Immature natural killer cell (primary cell): ENCODE results near the gene CCL15. TPM values are rescaled to one million over a fixed set of nuclear protein-coding genes. Genes with fewer than 3 reads are reported as not detected.
"Not testable (repeated sequence)": the region's sequence is repeated elsewhere in the genome, so short reads cannot be mapped to it uniquely, and the experiment has no call there.

Source experiments
- DNase-seq, 3 donors: peaks; one replicate each; pipeline ENCODE4 v3.0.0; 2022; ENCODE audit warnings: mixed read lengths in 1 of 3
- H3K27ac Mint-ChIP-seq, 6 donors: one replicate each; pipeline ENCODE4 v1.8.0; 2020; ENCODE audit warnings: mixed read lengths in 6 of 6, mild to moderate bottlenecking in 5 of 6, inconsistent platforms in 4 of 6, moderate library complexity in 3 of 6
- H3K27me3 Mint-ChIP-seq, 3 donors: one replicate each; pipeline ENCODE4 v1.8.0; 2020 to 2021; ENCODE audit warnings: low read depth in 3 of 3, mild to moderate bottlenecking in 3 of 3, mixed read lengths in 3 of 3, moderate library complexity in 3 of 3, inconsistent platforms in 1 of 3
- H3K36me3 Mint-ChIP-seq, 3 donors: one replicate each; pipeline ENCODE4 v1.8.0; 2020; ENCODE audit warnings: mixed read lengths in 3 of 3, inconsistent platforms in 2 of 3, mild to moderate bottlenecking in 2 of 3
- H3K4me1 Mint-ChIP-seq, 2 donors: one replicate each; pipeline ENCODE4 v1.8.0; 2020; ENCODE audit warnings: inconsistent platforms in 2 of 2, mild to moderate bottlenecking in 2 of 2, mixed read lengths in 2 of 2, moderate library complexity in 1 of 2
- H3K4me3 Mint-ChIP-seq, 5 donors: one replicate each; pipeline ENCODE4 v1.8.0; 2020; ENCODE audit warnings: mild to moderate bottlenecking in 5 of 5, mixed read lengths in 5 of 5, inconsistent platforms in 3 of 5, moderate library complexity in 3 of 5
- H3K9me3 Mint-ChIP-seq, 6 donors: one replicate each; pipeline ENCODE4 v1.8.0; 2020; ENCODE audit warnings: mild to moderate bottlenecking in 6 of 6, mixed read lengths in 6 of 6, inconsistent platforms in 4 of 6, moderate library complexity in 3 of 6
- polyA plus RNA-seq, 3 donors: library from polyadenylated mRNA; unstranded; fragments of 300-500 nt; fragmentation: Illumina TruSeq; gene quantifications; one replicate each; pipeline ENCODE4 v1.2.3, GENCODE V29; 2021

The CCL15 gene, protein sequence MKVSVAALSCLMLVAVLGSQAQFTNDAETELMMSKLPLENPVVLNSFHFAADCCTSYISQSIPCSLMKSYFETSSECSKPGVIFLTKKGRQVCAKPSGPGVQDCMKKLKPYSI
- polyA plus RNA-seq, result not detected

DNA sequence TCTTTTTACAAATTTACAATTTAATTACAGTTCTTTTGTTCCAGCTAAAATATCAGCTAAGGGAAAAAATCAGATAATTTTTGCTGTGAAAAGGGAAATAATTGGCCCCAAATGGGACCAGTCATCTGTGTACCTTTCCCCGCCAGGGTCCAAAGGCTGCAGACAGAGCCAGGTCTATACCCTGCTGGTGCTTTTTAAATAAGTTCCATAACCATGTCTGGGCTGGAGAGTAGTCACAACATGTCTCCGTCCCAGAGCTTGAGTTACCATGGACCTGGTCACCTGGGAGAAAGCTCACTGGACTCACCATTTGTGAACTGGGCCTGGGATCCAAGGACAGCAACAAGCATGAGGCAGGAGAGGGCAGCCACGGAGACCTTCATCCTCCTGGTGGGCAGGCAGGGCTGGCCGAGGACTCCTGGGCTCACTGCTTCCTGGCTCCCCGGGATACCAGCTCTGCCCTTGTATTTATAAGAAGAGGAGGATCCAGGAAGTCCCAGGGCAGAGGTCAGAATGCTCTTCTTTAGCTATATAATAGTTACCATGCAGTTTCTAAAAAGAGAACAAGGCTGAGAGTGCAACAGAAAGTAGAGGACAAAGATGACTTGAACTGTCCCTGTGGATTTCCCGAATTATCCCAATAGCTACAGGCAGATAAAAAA lies at the start of gene CCL15:
TSS of gene CCL15 (minus strand) at position 444 of the 662 bp plus-strand sequence. CDS start at position 383, 61 bp downstream.
- Mint-ChIP-seq H3K27me3 (peaks cover 0 to 2% (median 0%) of the 10 kb centered on the region in 3 donors), H3K4me3 (peak within 1 kb of the TSS in 1 of 5 donors; percentile 2), H3K27ac (peak within 1 kb of the TSS in 2 of 6 donors; percentile 49 to 50), H3K9me3 (peaks cover 0 to 3% (median 0%) of the 10 kb centered on the region in 6 donors), H3K36me3 (no peaks in the 10 kb centered on the region), H3K4me1 (peaks cover 32 to 39% of the 10 kb centered on the region in 2 donors)
- no peak for DNase-seq

DNA sequence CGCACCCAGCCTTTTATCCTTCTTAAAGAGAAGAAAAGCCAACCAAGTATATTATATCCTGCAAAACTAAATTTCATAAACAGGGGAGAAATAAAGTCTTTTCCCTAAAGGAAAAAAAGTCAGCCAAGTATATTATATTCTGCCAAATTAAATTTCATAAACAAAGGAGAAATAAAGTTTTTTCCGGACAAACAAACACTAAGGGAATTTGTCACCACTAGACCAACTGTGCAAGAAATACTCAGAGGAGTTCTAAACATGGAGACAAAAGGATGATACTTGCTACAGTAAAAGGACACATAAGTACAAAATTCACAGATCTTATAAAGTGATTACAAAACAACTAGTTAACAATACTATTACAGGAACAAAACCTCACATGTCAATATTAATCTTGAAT lies 48.3 kb upstream of the CCL15 start:
- H3K4me1 Mint-ChIP-seq, result no peaks in the 10 kb centered on the region

DNA sequence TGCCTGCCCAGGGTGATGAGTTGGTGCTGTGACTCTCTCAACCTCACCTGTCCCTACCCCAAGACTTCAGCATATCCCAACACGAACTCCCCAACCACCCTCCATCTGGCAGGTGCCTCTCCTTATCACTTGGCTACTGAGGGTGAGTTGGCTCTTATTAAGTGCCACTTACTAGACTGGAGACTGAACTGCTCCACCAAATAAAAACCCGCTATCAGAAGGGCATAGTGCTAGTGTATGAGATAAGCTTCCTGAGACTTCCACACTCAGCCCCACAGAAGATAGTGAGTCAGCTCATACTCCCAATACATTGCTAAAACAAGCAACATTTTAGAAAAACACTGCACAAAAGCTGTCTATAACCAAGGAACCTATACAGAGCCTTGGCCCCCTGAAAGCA lies 46.7 kb upstream of the CCL15 start:
- Mint-ChIP-seq H3K9me3 (peaks cover 8 to 40% (median 21%) of the 10 kb centered on the region in 6 donors), H3K4me1 (no peaks in the 10 kb centered on the region), H3K36me3 (peaks cover 10 to 35% (median 25%) of the 10 kb centered on the region in 3 donors), H3K27me3 (peaks cover 0 to 6% (median 4%) of the 10 kb centered on the region in 3 donors), H3K4me3 (no peak overlapping the region), H3K27ac (peak overlapping the region in 1 of 6 donors; percentile 41)
- DNase-seq, result no peak

More for the DNA sequence above, 48.3 kb upstream of the CCL15 start:
- no peak for DNase-seq
- H3K9me3 Mint-ChIP-seq, result peaks cover 8 to 40% (median 21%) of the 10 kb centered on the region in 6 donors
- no peak overlapping the region for H3K4me3 Mint-ChIP-seq
- H3K27me3 Mint-ChIP-seq, result peaks cover 0 to 6% (median 3%) of the 10 kb centered on the region in 3 donors
- H3K36me3 Mint-ChIP-seq, result peaks cover 10 to 39% (median 25%) of the 10 kb centered on the region in 3 donors
- no peak overlapping the region for H3K27ac Mint-ChIP-seq

DNA sequence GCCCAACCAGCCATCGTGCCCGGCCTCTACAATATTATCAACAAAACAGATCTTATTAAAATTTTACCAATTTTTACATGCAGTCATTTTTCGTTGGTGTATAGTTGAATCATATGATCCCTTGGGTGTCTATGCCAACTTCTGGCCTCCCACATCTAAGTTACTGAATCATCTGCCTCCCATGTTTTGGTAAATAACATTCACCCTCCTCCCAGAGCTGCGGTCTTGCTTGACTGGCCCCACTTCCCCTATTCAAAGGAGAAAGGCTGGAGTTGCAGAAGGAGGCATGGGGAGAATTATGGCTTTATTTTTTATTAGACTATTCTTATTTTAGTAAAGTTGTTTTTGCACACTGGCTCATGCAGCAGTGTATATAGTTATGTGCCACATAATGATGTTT lies 34.9 kb upstream of the CCL15 start:
- Mint-ChIP-seq H3K4me3 (no peak overlapping the region), H3K9me3 (peaks cover 0 to 1% (median 0%) of the 10 kb centered on the region in 6 donors), H3K36me3 (no peaks in the 10 kb centered on the region), H3K27me3 (peaks cover 0 to 3% (median 0%) of the 10 kb centered on the region in 3 donors), H3K4me1 (peaks cover 2 to 12% of the 10 kb centered on the region in 2 donors), H3K27ac (peak overlapping the region in 1 of 6 donors; percentile 25)
- no peak for DNase-seq

DNA sequence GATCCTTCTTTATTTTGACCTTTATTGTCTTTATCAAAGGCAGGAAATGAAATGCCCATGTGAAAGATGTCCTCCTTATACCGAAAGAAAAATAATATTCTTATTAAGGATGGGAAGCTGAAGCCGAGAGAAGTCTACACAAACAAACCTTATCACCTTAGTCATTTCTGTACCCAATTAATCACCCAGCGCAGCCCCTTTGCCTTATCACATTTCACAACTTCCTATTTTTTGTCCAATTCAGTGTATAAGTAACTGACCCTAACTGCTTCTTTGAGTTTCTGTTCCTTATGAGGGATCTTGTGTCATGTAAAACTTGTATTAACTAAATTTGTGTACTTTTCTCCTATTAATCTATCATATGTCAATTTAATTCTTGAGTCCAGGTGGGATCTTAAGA lies 32.8 kb upstream of the CCL15 start:
- H3K27ac Mint-ChIP-seq, result peak overlapping the region in 2 of 6 donors; percentile 7 to 51
- no peak overlapping the region for H3K4me3 Mint-ChIP-seq
- DNase-seq, result no peak
- peaks cover 2 to 12% of the 10 kb centered on the region in 2 donors for H3K4me1 Mint-ChIP-seq
- H3K27me3 Mint-ChIP-seq, result peaks cover 0 to 8% (median 5%) of the 10 kb centered on the region in 3 donors
- peaks cover 0 to 3% (median 0%) of the 10 kb centered on the region in 3 donors for H3K36me3 Mint-ChIP-seq
- H3K9me3 Mint-ChIP-seq, result peaks cover 0 to 1% (median 0%) of the 10 kb centered on the region in 6 donors

DNA sequence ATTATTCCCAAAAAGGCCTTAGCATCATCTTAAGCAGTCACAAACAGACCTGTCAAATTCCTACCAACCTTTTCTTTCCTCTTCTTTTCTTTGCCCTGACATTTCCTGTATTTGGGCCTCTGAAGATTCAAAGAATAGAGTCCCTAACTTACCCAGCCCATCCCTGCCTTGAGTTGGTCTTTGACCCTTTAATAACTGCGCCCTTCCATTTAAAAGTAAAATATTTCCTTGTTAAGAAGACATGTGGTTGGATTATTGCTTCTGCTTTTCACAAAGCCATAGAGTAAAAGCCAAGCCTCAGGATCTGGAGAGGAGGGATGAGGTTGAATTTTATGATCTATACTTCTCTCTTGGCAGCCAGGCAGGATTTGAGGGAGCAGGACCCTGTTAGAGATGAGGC lies 29.6 kb upstream of the CCL15 start:
- Mint-ChIP-seq H3K27ac (peak overlapping the region in 1 of 6 donors; percentile 12), H3K36me3 (peaks cover 0 to 3% (median 0%) of the 10 kb centered on the region in 3 donors), H3K4me3 (no peak overlapping the region), H3K4me1 (peaks cover 2 to 12% of the 10 kb centered on the region in 2 donors), H3K9me3 (peaks cover 0 to 1% (median 0%) of the 10 kb centered on the region in 6 donors), H3K27me3 (peaks cover 0 to 6% (median 5%) of the 10 kb centered on the region in 3 donors)
- no peak for DNase-seq

DNA sequence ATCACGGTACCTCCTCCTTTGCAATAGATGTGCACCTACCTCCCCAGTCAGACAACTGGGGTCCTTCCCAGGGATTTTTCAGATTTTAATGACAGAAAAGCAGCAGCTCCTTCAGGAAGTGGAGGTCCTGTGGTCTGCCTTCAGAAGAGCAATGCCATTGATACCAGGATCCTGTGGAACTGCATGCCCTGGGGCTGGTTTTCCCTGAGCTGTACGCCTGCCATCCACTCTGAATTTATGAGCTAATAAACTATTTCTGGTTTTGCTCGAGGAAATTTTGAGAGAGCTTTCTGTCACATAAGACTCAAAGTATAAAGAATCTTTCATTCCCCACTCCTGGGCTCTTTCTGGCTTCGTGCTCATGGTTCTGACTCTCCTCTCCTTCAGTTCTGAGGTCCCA lies 26.4 kb upstream of the CCL15 start:
- H3K9me3 Mint-ChIP-seq, result peaks cover 0 to 2% (median 0%) of the 10 kb centered on the region in 6 donors
- no peak for DNase-seq
- peaks cover 1 to 6% (median 5%) of the 10 kb centered on the region in 3 donors for H3K27me3 Mint-ChIP-seq
- no peak overlapping the region for H3K4me3 Mint-ChIP-seq
- peaks cover 0 to 3% (median 0%) of the 10 kb centered on the region in 3 donors for H3K36me3 Mint-ChIP-seq
- H3K4me1 Mint-ChIP-seq, result no peaks in the 10 kb centered on the region
- H3K27ac Mint-ChIP-seq, result peak overlapping the region in 1 of 6 donors; percentile 24

DNA sequence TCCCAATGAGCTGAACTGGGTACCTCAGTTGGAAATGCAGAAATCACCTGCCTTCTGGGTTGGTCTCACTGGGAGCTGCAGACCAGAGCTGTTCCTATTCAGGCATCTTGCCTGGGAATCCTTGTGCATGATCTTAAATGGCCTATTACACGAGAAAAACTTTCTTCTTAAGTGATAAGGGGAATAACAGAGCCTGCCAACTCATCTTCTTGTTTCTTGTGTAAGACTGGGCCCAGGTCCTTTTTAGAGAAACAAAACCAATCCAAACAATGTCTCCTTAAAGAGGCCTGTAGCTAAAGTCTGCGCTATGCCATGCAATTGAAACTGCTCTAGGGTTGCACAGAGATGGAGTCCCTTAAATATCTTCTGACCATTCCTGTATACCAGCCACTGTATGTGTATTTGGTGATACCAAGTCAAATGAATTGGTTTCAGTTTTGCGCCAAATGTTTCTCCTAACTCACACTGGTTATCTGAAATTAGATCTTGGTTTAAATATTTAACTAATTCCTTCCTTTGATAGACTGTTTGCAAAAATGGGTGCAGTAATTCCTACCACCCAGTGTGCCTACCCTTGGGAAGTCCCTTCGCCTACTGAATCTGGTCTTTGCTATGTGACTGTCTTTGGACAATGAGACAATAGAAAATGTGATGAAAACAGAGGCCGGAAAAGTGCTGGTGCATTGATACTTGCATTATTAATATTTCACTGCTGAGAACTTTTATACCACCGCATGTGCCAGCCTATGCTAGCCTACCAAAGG lies 22.9 kb upstream of the CCL15 start:
- Mint-ChIP-seq H3K9me3 (peaks cover 0 to 2% (median 0%) of the 10 kb centered on the region in 6 donors), H3K27ac (peak overlapping the region in 1 of 6 donors; percentile 71), H3K27me3 (peaks cover 0 to 4% (median 0%) of the 10 kb centered on the region in 3 donors)

DNA sequence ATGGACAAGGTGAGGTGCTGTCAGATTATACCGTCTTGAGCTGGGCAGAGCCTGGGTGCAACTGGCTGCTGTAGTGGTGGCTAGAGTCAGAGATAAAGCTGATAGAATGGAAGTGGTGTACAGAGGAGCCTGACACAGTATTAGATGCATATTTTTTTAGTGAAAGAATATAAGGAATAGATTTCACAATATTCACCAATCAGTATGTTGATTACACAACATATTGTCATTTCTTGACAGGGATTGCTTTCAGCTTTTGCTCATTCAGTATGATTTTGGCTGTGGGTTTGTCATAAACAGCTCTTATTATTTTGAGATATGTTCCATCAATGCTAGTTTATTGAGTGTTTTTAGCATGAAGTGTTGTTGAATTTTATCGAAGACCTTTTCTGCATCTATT lies 18.1 kb upstream of the CCL15 start:
- Mint-ChIP-seq H3K27me3 (peaks cover 2 to 4% (median 2%) of the 10 kb centered on the region in 3 donors), H3K9me3 (peaks cover 0 to 2% (median 0%) of the 10 kb centered on the region in 6 donors), H3K4me3 (no peak overlapping the region), H3K36me3 (peaks cover 0 to 6% (median 6%) of the 10 kb centered on the region in 3 donors), H3K4me1 (peaks cover 14 to 18% of the 10 kb centered on the region in 2 donors), H3K27ac (no peak overlapping the region)
- no peak for DNase-seq

More for the DNA sequence above, 22.9 kb upstream of the CCL15 start:
- Mint-ChIP-seq H3K36me3 (peaks cover 0 to 6% (median 6%) of the 10 kb centered on the region in 3 donors), H3K4me3 (no peak overlapping the region), H3K4me1 (no peaks in the 10 kb centered on the region)
- DNase-seq, result no peak

DNA sequence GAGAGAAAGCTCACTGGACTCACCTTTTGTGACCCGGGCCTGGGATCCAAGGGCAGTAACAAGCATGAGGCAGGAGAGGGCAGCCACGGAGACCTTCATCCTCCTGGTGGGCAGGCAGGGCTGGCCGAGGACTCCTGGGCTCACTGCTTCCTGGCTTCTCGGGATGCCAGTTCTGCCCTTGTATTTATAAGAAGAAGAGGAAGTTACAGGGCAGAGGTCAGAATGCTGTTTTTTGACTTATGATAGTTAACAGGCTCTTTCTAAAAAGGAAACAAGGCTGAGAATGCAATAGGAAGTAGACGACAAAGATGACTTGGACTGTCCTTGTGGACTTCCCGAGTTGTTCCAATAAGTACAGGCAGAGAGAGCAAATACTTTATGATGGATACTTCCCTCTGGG lies 16.4 kb upstream of the CCL15 start, which contains the start of gene CCL23:
TSS of gene CCL23 (minus strand) at position 174 of the 400 bp plus-strand sequence. CDS start at position 99, 75 bp downstream.
- peaks cover 16 to 19% of the 10 kb centered on the region in 2 donors for H3K4me1 Mint-ChIP-seq
- peak within 1 kb of the TSS in 5 of 6 donors; percentile 36 to 83 (median 69) for H3K27ac Mint-ChIP-seq
- peak within 1 kb of the TSS in 3 of 5 donors; percentile 47 to 68 (median 49) for H3K4me3 Mint-ChIP-seq

DNA sequence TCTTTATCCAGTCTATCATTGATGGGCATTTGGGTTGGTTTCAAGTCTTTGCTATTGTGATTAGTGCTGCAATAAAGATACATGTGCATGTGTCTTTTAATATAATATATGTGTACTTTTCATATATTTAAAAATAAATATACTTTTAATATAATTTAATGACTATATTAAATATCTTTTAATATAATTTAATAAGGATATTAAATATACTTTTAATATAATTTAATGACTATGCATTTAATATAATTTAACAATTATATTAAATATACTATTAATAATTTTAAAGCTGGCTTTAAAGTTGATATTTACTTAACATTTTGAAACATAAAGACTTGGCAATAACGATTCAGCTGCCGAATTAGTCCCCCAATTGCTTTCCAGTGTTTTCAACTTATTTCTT lies 15.2 kb upstream of the CCL15 start:
- Mint-ChIP-seq H3K36me3 (peaks cover 0 to 6% (median 0%) of the 10 kb centered on the region in 3 donors), H3K4me1 (peaks cover 29 to 32% of the 10 kb centered on the region in 2 donors), H3K4me3 (no peak overlapping the region), H3K9me3 (no peaks in the 10 kb centered on the region), H3K27me3 (peaks cover 2% of the 10 kb centered on the region in 3 donors), H3K27ac (no peak overlapping the region)
- DNase-seq, result no peak

More for the DNA sequence above, 16.4 kb upstream of the CCL15 start, which contains the start of gene CCL23:
- Mint-ChIP-seq H3K9me3 (no peaks in the 10 kb centered on the region), H3K27me3 (peaks cover 2% of the 10 kb centered on the region in 3 donors), H3K36me3 (peaks cover 0 to 6% (median 6%) of the 10 kb centered on the region in 3 donors)
- DNase-seq, result peak in 1 of 3 donors; percentile 10

DNA sequence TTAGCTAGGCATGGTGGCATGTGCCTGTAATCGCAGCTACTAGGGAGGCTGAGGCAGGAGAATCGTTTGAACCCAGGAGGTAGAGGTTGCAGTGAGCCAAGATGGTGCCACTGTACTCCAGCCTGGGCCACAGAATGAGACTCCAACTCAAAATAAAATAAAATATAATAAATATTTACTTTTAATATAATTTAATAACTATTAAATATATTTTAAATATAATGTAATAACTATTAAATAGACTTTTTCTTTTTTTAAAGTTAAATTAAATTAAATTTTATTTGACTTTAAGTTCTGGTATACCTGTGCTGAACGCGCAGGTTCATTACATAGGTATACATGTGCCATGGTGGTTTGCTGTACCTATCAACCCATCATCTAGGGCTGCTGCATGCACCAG lies 14.5 kb upstream of the CCL15 start:
- H3K9me3 Mint-ChIP-seq, H3K36me3 Mint-ChIP-seq, H3K4me3 Mint-ChIP-seq, H3K27ac Mint-ChIP-seq, H3K27me3 Mint-ChIP-seq, DNase-seq: not testable (repeated sequence)
- peaks cover 35 to 38% of the 10 kb centered on the region in 2 donors for H3K4me1 Mint-ChIP-seq

DNA sequence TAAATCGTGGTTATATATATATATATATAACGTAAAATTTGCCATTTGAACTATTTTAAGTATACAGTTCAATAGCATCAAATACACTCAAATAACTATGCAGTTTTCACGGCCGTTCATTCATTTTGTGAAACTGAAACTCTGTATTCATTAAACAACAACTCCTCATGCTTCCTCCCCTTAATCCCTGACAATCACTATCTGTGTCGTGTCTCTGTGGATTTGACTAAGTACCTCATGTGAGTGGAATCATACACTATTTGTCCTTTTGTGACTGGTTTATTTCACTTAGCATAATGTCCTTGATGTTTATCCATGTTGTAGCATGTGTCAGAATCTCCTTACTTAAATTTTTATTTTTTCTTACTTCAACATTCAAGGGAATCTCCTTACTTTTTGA lies 13.6 kb upstream of the CCL15 start:
- no peak for DNase-seq
- H3K9me3 Mint-ChIP-seq, result no peaks in the 10 kb centered on the region
- H3K4me1 Mint-ChIP-seq, result peaks cover 39 to 47% of the 10 kb centered on the region in 2 donors
- H3K4me3 Mint-ChIP-seq, result no peak overlapping the region
- H3K27ac Mint-ChIP-seq, result peak overlapping the region in 1 of 6 donors; percentile 61
- H3K36me3 Mint-ChIP-seq, result no peaks in the 10 kb centered on the region
- H3K27me3 Mint-ChIP-seq, result peaks cover 0 to 2% (median 2%) of the 10 kb centered on the region in 3 donors
